ENCODE measurements around the gene CTNNBL1. TPM values are rescaled to one million over a fixed set of nuclear protein-coding genes. Genes with fewer than 3 reads are reported as not detected.

CTNNBL1 gene
- total and polyA plus RNA-seq, 2 donors (not counting 3 experiments of a cell fraction or from before 2014, with no cell fraction given) = 20.8 to 60.2 TPM

DNA sequence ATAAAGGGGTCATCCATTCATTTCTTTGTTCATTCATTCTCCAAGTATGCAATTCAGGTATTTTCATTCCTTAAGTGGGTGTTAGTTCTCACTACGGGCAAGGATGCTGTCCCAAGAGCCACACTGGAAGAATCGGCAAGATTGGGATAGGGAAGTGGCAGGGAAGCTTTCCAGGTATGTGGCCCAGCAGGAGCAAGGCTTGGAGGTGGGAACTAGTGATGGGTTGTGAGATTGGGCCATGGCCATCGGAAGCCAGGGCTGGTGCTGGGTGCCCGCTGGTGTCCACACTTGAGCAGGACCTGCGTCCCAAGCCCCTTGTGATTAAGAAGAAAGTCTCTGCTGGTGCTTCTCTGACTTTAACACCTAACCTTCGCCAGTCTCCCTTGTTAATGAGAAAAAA is 224.2 kb downstream of the CTNNBL1 start:
- ChIA-PET POLR2A (no interaction called here), CTCF (interaction anchor here (1.1 to 2.0 kb wide), 3 partner anchors 13 to 354 kb away, joined by 3 to 6 read pairs (median 4); no protein-coding TSS in a partner anchor)
- TF ChIP-seq FOS (IDR thresholded peaks at IDR 0.05; ENCODE audit: borderline replicate concordance, insufficient read depth, low read length) (no peak), POLR2A (IDR thresholded peaks at IDR 0.05; ENCODE audit: low read depth, low read length) (no peak), EZH2 (IDR thresholded peaks at IDR 0.05; ENCODE audit: borderline replicate concordance, low read depth, low read length, severe bottlenecking) (no peak), POLR2AphosphoS5 (IDR thresholded peaks at IDR 0.05; ENCODE audit: insufficient read depth, low read depth, low read length) (no peak), JUN (IDR thresholded peaks at IDR 0.05; ENCODE audit: borderline replicate concordance, insufficient read depth, insufficient read length, low read depth) (no peak), GATA2 (IDR thresholded peaks at IDR 0.05; ENCODE audit: insufficient read depth, insufficient read length, low read depth, low read length) (no peak), MYC (IDR thresholded peaks at IDR 0.05; ENCODE audit: low read depth, low read length) (no peak)
- TF ChIP-seq, protein P1, sequence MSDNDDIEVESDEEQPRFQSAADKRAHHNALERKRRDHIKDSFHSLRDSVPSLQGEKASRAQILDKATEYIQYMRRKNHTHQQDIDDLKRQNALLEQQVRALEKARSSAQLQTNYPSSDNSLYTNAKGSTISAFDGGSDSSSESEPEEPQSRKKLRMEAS (IDR thresholded peaks at IDR 0.05; ENCODE audit: insufficient read depth, insufficient read length) = no peak
- TF ChIP-seq, protein P2, sequence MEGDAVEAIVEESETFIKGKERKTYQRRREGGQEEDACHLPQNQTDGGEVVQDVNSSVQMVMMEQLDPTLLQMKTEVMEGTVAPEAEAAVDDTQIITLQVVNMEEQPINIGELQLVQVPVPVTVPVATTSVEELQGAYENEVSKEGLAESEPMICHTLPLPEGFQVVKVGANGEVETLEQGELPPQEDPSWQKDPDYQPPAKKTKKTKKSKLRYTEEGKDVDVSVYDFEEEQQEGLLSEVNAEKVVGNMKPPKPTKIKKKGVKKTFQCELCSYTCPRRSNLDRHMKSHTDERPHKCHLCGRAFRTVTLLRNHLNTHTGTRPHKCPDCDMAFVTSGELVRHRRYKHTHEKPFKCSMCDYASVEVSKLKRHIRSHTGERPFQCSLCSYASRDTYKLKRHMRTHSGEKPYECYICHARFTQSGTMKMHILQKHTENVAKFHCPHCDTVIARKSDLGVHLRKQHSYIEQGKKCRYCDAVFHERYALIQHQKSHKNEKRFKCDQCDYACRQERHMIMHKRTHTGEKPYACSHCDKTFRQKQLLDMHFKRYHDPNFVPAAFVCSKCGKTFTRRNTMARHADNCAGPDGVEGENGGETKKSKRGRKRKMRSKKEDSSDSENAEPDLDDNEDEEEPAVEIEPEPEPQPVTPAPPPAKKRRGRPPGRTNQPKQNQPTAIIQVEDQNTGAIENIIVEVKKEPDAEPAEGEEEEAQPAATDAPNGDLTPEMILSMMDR (IDR thresholded peaks at IDR 0.05; ENCODE audit: extremely low read depth in 1 of 2, insufficient read depth in 1 of 2, low read depth in 1 of 2, low read length in 2 of 2) = no peak
- no peak overlapping the region for H3K4me2 ChIP-seq (ENCODE audit: insufficient read depth, low read length)
- dilution Hi-C loops (cut with MboI; ENCODE audit: extremely low pct_ligation_motif_present, low sequenced_read_pairs) = no loop called here
- peaks cover 40 to 61% of the 10 kb centered on the region in 2 experiments for H3K27me3 ChIP-seq (ENCODE audit: control insufficient read depth in 2 of 2, insufficient read depth in 2 of 2, low read length in 2 of 2)
- no peaks in the 10 kb centered on the region for H3K9me3 ChIP-seq (replicated peaks; ENCODE audit: control insufficient read depth, insufficient read depth, low read length)
- no TSS peak for BruUV-seq (replicated peaks)
- H3K9ac ChIP-seq (replicated peaks; ENCODE audit: extremely low read depth, insufficient read depth, low read length) = no peak overlapping the region
- H3K4me1 ChIP-seq (ENCODE audit: control insufficient read depth, extremely low read depth, insufficient read depth, low read length) = no peaks in the 10 kb centered on the region
- no peaks in the 10 kb centered on the region for H3K79me2 ChIP-seq (ENCODE audit: control insufficient read depth, insufficient read depth, low read length)
- no peak overlapping the region for H3K27ac ChIP-seq (ENCODE audit: insufficient read depth, low read depth, low read length)
- no peak overlapping the region for H3K4me3 ChIP-seq (replicated peaks in 1 of 3; ENCODE audit: insufficient read depth in 1 of 3, low read depth in 1 of 3, low read length in 3 of 3)
- no peaks in the 10 kb centered on the region for H3K36me3 ChIP-seq (ENCODE audit: control insufficient read depth in 2 of 2, extremely low read depth in 1 of 2, insufficient read depth in 2 of 2, low read length in 2 of 2)
- DNase-seq (ENCODE audit: low read depth, low spot score) (no peak), FAIRE-seq (no peak)
- H4K20me1 ChIP-seq (replicated peaks; ENCODE audit: control insufficient read depth, extremely low read depth, insufficient read depth, low read length) = no peaks in the 10 kb centered on the region
- intact Hi-C loops (cut with micrococcal nuclease) = no loop called here
- H3K9me1 ChIP-seq (replicated peaks; ENCODE audit: control insufficient read depth, extremely low read depth, insufficient read depth, low read length) = no peaks in the 10 kb centered on the region
- H2AFZ ChIP-seq (ENCODE audit: low read depth, low read length) = no peak overlapping the region
